IPS DF 19.7 (cell line): ENCODE data around the gene HOOK1.
"Not testable (repeated sequence)": the region's sequence is repeated elsewhere in the genome, so short reads cannot be mapped to it uniquely, and the experiment has no call there.

Experiments
- DNase-seq: peaks from one replicate; pipeline ENCODE4 v3.0.0-alpha.2; 2013; ENCODE audit warnings: low read depth, low spot score

HOOK1 gene

GRCh38 chr1:59885160-59885832 lies 70.5 kb downstream of the HOOK1 start:
- no peak for DNase-seq

DNA sequence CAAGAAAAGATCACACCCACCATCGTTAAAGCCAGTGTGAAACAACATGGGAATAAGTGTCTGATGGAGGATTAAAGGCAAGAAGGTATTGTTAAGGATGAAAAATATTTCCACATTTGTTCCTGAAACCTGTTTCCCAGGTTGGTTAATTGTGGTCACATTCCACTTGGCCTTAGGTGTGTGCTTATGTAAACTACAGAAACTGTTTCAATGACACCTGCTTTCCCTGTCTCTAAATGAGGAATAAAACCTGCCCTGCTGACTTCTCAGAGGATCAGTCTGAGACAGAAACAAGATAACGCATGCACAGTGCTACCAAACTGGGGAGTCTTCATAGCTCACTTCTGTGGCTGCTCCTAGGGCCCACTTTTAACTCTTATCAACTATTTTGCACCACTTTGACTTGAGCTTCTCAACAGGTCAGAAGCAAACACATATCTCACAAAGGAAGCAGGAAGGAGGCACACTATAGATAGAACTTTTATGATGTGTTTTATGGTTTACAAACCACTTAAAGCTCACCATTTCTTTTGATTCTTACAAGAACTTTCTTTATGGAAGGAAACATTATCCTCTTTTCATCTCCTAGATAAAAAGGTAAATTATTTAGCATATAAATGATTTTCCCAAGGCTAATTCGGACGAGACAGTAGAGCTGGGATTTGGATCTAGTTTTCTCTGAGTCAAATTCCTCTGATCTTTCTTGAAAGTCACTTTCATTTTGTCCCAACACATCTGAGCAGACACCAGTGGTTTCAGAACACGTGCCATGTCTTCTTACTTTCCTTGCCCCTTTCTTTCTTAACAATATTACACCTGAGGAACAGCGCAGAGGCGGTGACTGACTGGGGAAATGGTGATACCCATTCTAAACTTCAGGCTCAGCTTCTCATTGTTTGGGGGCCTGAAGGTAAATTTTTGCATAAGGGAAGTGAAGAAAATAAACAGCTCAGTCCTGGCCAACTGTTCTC lies 78.4 kb downstream of the HOOK1 start:
- DNase-seq: no peak

DNA sequence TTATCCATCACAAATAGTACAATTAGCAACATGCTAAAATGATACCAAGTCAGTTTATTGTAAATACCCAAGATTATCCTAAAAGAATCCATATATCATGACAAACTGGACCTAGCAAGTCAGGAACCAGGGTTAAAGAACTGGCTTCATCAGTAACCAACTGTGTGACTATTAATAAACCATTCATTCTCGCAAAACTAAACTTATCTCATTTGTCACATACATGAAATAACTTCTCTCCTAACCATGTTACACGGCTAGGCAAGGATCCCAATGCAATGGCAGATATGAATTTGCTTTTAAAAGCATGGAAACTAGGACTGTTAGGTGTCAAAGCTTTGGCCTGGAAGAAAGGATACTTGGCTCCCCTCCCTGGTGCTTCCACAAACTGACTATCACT lies 82.4 kb downstream of the HOOK1 start:
- no peak for DNase-seq

- no peak for DNase-seq
Measured at GRCh38 chr1:59898927-59899326, 84.2 kb downstream of the HOOK1 start.

- DNase-seq: no peak
Measured at GRCh38 chr1:59900640-59901039, 85.9 kb downstream of the HOOK1 start.

DNA sequence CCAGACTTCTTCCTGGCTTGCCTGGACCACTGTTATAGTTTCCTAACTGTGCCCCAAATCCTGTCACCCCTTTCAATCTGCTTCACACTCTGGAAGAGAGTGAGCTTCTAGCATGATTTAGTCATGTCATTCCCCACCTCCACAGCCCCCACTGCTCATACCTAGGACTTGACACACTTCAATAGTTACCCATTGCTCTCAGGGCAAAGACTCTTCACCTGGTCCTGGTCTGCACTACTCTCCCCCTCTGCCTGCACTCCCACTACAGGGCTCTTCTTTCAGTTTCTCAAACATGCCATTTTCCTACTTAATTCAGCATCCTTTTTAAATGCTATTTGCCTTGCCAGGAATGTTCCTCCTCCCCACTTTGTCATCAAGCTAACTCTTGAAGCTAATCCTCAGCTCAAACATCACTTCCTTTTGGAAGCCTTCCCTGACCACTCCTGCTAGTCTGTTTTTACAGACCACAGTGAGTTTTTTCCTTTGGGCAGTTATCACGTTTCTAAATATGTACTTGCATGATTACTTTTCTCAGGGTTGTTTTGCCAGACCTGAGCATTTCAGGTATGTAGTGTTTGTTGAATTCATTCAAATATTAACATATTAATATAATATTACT lies 87.1 kb downstream of the HOOK1 start:
- no peak for DNase-seq

DNA sequence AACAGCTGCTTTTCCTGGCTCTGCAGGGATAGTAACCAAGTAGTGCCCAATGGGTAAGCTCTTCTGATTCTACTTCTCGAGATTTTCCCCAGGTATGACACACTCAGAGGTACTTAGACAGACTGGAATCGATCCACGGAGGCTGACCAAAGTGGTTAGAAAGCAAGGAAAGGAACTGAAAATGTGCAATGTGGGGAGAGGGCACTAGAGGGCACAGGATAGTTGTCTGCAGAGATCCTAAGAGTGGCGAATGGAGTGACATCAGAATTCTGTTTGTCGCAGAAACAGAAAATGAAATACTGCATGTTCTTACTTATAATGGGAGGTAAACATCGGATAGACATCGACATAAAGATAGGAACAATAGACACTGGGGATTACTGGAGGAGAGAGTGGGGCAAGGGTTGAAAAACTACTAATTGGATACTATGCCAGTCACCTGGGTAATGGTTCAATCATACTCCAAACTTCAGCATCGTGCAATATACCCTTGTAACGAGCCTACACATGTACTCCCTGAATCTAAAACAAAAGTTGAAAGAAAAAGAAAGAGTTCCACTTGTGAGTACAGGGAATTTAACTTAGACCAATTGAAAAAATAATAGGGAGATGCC lies 88.5 kb downstream of the HOOK1 start:
- no peak for DNase-seq

- DNase-seq: no peak
Measured at GRCh38 chr1:59906931-59907330, 92.2 kb downstream of the HOOK1 start.

- no peak for DNase-seq
Measured at GRCh38 chr1:59908084-59908483, 93.3 kb downstream of the HOOK1 start.

DNA sequence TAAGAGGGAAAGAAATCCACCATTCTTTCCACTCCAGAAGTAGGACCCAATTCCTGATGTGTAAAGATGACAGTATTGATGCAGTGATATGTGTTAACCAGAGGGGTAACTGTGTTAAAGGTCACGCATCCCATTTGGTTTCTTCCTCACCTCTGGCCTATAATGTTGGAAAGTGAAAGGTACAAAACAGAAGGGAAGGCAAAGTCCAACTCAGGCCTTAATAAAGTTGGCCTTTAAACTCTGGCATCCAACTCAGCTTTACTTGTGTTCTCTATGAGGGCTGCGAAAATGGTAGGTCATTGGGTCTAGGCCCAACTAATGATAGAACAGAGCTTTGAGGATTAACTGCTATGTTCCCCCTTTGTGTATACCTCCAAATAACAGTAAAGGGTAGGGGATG lies 93.9 kb downstream of the HOOK1 start:
- DNase-seq: no peak

DNA sequence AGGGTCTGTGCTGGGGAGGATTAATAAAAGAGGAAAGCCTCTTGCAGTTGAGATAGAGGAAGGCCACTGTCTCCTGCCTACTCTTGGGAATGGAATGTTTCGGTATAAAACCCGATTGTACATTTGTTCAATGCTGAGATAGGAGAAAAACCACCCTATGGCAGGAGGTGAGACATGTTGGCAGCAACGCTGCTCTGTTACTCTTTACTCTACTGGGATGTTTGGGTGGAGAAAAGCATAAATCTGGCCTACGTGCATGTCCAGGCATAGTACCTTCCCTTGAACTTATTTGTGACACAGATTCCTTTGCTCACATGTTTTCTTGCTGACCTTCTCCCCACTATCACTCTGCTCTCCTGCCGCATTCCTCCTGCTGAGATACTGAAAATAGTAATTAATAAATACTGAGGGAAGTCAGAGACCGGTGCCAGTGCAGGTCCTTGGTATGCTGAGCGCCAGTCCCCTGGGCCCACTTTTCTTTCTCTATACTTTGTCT lies 100.1 kb downstream of the HOOK1 start:
- DNase-seq: not testable (repeated sequence)

DNA sequence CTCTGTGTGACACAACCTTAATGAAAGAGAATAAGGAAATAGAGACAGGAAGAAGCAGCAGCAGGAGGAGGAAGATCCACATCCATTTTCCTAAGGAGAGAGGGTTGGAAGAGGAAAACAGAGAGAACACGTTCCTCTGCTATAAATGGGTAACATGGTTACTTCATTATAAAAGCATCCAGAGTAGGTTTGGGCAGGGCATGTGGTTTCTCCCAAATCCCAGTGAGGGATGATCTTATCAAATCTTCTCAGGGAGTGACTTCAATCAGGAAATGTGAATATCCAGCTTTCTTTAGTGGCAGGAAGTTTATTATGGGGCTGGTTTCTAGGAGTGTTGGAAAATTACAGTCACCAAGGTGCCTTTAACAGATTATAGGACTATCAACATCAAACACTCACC lies 100.8 kb downstream of the HOOK1 start:
- no peak for DNase-seq

DNA sequence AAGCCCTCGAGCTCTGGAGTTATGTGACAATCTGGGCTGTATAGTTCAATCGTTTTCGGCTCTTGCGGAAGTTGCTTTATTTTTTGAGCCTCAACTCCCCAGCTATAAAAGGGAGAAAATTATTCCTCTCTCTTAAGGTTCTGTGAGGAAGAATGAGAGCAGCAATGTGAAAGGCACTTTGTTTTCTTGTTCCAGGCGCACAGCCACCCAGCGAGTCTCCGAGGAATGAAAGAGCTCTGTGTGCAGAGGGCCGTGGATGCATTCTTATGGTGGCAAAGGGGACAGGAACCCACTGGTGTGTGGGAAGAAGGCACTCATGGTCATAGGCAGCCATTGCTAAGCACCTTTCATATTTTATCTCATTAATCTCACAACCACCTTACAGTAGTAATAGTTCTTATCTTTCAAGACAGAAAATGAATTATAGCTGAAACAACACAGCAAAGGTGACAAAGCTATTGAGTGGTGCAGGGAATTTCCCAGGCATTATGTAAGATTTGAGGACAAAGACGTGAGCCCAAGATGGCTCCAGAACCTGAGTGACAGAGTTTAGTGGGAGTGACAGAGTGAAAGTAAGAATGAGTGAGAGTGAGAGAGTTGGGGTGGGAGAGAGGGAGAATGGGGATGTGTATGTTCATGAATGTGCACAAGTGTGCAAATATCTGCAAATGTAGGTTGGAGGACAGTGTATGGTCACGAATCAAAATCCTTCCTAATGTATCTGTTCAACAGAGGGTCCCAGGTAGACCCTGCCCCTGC lies 102.5 kb downstream of the HOOK1 start:
- DNase-seq: no peak

GRCh38 chr1:59917785-59918180 lies 103.0 kb downstream of the HOOK1 start:
- no peak for DNase-seq

- no peak for DNase-seq
Measured at GRCh38 chr1:59919746-59920145, 105.0 kb downstream of the HOOK1 start.

- not testable (repeated sequence) for DNase-seq
Measured at GRCh38 chr1:59921258-59921899, 106.6 kb downstream of the HOOK1 start.

DNA sequence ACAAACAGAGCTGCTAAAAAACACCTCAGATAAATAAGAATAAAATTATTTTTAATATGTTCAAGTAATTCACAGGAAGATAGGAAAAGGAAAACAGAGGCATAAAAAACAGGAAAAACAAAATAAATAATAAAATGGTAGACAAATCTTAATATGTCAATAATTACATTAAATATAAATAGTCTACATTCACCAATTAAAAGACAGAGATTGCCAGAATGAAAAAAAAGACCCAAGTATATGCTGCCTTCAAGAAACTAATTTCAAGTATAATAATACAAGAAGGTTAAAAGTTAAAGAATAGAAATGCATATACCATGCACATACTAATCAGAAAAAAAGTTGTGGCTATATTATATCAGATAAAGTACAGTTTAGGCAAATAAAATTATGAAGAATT lies 109.9 kb downstream of the HOOK1 start:
- no peak for DNase-seq
